Cerebellar cortex (tissue), 1 donor: ENCODE measurements around the gene PALD1.

Source experiments
- DNase-seq: peaks from one replicate; pipeline ENCODE4 v3.0.0-alpha.2; 2015; ENCODE audit warnings: low spot score

The PALD1 gene

DNA sequence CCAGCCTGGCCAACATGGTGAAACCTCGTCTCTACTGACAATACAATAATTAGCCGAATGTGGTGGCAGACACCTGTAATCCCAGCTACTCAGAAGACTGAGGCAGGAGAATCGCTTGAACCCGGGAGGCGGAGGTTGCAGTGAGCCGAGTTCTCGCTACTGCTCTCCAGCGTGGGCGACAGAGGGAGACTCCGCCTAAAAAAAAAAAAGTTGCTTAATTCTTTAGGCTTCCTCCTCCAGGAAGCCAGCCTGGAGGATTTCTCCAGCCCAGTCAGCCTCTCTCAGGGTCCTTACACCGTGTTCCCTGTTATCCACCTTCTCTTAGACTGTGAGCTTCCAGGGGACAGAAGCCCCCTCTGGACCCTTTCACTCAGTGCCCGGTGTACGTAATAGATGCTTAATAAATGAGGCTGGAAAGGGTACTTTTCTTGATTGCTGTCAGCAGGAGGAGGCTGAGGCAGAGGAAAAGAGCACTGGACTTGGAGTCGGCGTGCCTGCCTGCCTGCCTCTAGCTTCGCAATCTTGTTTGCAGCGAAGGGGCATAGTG lies 20.7 kb upstream of the PALD1 start:
- DNase-seq, result no peak

DNA sequence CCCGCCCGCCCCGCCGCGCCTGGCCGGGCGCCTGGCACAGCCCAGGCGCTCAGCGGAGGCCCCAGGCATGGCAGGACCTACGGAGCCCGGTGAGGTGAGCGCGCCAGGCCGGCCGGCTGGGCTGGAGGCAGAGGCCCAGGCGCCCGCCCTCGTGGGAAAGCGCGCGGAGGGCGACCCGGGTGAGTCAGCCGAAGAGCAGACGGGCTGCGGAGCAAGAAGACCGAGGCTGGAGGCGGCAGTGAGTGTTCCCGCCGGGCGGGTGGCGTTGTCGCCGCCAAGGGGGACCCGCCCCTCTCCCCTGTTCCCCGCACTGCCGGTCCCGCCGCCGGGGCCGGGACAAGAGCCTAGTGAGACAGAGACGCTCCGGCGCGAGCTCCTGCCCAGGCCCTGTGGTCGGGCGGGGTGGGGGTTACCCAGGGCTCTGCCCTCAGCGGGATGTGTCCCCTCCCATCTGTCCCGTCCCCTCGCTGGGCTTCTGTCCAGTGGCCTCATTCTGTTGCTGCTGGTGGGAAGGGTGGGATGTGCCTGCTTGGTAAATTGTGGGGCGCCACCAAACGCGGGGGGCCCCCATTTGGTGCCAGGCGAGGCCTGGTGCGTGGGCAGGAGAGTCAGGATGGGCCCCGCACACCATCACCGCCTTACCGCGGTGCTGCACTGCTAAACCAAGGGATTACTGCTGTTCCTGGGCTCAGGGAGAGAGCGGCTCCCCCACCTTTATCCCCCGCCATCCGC lies 20.1 kb upstream of the PALD1 start:
- no peak for DNase-seq

DNA sequence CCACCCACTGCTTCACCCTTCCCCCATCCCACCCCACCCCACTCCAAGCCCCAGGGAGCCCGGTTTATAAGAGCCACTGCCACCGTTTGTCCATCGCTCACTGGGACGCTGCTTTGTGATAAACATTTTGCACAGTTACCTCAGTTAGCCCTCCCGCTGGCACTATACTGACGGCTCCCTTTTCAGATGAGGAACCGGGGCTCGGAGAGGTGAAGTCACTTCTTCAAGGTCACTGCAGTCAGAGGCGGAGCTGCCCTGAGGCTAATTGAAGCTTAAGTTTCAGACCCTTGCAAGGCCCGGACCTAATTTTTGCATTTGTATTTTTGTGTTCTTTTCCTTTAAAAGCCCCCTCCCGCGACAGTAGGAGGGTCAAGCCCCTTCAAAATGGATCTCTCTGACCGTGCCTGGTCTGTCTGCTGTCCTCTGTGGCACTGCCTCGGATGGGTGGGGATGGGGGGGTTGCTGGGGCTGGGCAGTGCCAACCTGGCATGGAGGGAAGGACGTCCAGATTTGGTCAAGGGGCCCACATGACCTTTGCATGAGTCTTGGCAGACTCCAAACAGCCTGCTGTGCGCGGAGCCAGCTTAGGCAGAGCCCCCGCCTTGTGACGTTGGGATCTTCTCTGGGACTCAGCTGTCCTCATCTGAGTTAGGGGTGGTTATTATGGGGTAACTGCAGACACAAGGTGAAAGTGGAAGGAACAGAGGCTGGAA lies 19.4 kb upstream of the PALD1 start:
- no peak for DNase-seq

DNA sequence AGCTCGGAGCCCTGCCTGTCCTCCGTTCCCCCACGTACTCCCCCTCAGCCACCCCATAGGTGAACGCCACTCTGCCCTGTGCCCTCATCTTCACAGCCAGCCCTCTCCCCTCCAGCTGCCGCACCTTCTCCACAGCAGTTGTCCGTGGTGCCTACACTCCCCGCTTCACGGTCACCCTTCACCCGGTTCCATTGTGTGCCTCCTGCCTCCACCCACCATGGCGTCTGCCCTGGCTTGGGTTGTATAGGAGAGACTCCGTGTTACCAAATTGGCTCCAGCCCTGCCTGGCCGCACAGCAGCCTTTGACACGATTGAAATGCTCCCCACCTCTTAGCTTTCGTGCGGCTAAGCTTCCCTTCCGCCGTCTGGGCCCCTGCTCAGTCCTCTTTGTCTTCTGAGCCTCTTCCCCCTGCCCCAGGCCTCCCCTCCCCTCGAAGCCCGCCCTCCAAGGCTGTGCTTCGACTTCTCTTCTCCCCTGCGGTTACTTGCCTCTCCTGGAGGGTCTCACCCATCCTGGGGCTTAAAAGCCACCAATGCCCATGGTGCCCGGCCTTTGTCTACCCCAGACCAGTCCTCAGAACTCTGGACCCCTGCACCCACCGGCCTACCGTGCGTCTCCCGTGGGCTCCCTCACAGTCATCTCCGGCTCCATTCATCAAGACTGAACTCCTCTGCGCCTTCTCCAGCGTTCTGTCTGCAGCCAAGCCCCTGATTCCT lies 18.6 kb upstream of the PALD1 start:
- DNase-seq, result no peak

DNA sequence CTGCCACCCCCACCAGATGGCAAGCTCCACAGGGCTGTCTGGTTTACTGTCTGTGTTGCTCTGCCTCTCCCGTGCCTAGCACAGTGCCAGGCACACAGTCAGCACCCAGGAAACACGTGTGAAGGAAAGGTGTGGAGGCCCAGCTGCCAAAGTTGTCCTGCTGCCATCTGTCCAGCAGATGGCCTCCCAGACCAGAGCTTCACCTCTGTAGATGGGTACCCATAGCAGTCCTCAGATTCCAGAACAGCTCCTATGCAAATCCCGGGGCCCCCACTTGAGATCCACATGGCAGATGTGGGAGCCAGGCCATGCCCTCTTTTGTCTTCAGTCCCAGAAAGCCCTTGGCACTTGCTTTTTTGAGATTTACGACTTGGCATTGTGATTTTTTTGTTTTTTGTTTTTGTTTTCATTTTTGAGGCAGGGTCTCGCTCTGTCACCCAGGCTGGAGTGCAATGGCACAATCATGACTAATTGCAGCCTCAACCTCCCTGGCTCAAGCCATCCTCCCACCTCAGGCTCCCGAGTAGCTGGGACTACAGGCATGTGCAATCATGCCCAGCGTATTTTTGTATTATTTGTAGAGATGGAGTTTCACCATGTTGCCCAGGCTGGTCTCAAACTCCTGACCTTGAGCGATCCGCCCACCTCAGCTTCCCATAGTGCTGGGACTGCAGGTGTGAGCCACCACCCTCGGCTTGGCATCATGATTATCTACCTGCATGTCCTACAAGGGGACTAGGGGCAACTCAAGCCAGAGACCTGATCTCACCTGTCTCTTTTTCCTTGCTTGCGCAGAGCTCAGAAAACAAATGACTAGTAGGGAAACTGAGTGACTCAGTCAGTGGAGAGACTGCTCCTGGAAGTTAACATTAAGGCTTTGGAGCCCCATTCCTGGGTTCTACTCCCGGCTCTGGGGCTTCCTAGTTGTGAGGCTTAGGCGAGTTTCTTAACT lies 16.9 kb upstream of the PALD1 start:
- DNase-seq, result peak; percentile 81

DNA sequence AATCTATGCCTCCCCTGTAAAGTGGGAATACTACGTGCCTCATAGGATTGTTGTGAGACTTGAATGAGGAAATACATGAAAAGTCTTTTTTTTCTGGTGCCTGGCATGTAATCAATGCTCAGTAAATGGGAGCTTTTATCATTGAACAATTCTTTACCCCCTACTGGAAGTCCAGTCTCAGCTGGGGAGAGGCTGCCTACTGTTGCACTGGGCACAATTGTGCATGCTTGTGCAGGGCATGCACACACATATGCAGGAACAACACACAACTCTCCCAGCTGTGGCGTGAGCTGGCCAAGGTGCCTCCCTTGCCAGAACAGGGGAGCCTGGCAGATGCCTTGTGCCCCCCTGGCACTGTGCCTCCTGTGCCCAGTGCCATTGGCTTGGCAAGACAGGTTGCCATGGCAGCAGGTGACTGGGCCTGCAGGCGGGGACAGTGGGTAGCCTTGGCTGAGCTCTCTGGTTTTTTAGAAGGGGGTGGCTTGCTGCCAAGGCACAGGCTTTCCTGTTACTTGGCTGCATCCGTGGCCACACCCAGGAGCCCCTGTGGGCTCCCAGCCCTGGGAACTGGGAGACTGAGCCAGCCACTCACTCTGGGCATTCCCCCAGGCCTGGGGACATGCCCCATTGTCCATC lies 16.1 kb upstream of the PALD1 start:
- DNase-seq, result peak; percentile 95

DNA sequence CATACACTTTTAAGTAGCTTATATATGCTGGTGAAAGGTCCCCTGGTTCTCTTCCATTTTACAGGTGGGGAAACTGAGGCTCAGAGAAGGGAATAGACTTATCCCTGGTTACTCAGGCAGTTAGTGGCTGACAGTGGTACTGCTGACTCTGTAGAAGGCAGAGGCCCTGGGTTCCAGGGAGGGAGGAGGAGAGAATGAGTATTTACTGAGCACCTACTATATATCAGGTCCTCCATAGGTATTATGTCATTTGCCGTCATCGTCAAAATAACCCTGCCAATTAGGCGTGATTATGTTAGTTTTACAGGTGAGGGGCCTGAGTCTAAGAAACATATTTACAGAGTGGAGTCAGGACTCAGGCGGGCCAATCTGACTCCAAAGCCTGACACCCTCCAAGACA lies 13.3 kb upstream of the PALD1 start:
- DNase-seq, result no peak

DNA sequence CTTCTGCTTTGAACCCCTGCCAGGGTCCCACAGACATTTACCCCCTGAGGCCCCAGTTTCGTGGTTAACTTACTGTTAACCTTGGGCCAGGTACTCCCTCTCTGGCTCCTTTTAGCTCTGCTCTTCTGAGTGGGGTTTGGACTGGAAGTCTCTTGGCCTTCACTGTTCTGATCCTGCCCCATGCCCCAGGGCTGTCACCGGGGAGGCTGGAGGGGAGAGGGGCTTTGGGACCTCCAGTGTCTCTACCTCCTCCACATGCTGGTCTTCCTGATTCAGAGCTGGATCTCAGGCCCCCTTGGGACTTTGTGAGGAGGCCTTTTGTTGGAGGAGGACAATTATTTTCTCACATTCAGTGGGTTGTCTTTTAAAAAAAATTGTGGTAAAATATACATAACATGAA lies 12.7 kb upstream of the PALD1 start:
- DNase-seq, result no peak

DNA sequence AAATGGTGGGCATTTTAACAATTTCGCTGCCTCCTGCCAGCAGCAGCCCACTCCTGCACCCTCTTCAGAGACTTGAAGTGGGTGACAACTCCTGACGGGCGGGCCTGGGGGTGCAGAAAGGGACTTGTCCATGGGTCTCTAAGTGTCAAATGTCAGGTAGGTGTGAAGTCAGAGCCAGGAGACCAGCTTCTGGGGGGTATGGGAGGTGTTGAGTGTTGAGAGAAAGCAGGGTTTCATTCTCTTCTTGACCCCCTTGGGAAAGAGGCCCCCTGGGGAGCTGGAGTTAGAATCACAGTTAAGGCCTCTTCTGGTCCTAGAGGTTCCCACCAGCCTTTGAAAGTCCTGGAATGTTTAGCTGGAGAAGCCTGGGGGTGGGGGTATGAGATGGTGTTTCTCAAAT lies 11.6 kb upstream of the PALD1 start:
- no peak for DNase-seq

DNA sequence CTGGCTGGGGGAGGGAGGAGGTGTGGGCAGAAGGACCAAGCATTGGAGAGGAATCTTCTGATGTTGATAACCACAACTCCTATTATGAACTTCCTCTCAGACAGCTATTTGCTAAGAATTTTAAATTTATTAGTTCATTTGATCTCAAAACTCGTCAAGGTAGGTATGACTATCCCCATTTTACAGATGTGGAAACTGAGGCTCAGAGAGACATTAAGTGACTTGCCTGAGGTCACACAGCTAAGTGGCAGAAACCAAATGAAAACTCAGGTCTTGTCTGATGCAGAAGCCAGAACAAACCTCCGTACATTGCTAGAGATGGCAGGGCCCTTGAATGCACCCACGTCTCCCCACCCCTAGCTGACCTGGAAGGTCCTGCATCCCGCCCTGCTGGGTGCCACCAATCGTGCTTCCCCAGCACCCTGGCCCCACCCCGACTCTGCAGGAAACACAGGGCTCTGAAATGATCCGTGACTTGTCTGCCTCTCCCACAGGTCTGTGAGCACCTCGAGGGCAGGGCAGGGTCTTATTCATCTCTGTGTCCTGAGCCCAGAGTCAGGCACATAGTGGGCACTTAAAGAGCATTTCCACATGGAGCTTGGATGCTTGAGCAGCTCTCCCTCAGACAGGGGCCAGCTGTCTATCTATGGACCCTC lies 5.6 kb upstream of the PALD1 start:
- no peak for DNase-seq

DNA sequence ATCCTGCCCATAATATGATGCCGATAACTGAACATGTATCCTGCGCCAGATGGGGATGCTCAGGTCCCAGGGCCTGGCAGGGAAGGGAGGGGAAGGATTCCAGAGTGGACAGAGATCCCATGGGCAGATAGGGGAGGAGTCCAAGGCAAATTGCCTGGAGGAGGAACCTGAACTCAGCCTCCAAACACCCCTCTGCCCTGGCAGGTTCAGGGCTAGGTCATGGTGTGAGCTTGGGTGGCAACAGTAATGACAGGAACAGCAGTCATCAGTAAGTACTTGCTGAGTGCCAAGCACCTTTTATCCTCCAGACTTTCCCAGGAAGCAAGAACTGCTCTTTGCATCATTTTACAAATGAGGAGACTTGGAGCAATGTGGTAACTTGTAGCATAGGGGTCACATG lies 3.8 kb upstream of the PALD1 start:
- no peak for DNase-seq

DNA sequence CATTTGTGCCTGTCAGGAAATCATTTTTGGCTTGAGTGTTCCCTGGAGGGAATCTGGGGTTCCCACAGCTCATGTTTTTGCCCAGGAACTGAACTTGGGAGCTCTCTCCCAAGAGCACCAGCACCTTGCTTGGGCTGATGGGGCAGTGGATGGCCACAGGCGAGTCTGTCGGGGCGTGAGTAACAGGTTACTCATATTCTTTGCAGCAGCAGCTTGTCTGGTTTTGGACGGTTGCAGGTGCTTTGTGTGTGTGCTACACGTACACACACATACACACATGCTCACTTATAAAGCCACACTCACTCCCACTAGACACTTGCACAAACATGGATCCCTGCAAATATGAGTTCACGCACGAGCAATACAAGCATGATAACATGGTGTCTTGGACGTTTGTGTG lies 2.9 kb upstream of the PALD1 start:
- DNase-seq, result no peak

DNA sequence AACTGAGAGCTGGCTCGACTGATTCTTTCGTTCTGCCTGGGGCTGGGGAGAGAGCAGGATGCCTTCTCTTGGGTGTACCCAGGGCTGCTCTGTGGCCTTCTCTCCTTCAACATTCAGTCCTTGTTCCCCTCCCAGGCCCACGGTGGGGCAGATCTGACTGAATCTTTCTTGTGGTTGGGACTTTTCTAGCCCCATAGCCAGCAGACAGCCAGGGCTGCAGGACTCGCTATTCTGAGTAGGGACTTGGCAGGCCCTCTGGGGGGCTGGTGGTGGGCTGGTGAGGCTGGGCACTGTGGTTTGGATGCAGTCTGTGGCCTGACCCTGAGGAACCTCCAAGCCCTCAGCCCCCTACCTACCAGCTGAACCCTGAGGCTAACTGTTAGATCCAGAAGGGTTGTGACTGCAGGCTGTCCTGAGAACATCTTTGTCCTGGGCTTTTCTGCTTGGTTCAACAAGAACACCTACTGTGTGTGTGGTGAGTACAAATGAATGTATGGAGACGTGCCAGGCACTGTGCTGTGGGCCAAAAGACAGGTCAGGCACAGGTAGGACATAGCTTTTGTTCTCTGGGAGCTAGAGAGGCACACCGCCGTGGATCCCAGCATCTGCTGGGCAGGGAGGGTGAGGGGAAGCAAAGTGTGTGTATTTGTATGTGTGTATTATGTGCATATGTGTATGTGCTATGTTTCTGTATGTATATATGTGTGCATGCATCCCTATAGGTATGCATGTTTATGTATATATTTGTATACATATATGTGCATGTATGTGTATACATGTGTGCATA lies 2.1 kb upstream of the PALD1 start:
- DNase-seq, result no peak

DNA sequence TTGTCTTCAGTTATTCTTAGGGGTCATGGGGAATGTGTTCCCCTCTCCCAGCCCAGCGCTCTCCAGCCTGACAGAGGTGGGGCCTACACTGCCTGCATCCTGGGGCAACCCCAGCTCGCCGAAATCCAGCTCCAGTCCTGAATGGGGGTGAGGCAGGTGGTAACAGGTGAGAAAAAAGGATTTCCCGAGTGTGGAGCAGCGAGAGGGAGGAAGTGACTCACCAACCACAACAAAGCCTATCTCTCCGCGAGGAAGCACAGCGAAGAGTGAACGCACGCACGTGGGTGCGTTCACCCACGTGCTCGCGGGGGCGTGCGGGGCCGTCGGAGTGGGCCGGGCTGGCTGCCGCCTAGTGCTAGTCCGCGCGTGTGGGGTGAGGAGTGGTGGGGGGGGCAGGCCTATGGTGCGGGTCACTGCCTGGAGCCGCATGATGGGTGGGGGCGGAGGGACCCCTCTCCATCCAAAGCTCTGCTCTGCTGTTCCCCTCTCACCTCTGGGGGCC lies 855 bp upstream of the PALD1 start:
- no peak for DNase-seq

DNA sequence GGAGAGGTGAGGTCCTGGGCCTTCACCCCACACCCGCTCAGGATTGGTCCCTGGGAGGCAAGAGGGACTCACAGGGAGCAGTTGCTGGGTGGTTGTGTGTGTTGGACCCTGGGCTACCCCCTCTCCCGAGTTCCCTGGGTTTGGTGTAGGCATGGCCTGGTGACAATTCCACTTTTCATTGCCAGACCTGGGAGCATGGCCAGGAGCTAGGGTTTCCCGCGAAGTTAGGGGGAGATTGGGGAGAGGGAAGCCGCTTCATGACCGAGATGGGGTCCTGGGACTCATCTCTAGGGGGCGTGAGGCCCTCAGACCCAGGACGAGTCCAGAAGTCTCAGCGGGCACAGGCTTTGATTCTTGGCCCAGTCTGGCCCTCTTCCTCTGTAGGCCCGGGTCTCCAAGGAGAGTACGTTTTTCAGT lies 606 bp downstream of the PALD1 start:
- no peak for DNase-seq

DNA sequence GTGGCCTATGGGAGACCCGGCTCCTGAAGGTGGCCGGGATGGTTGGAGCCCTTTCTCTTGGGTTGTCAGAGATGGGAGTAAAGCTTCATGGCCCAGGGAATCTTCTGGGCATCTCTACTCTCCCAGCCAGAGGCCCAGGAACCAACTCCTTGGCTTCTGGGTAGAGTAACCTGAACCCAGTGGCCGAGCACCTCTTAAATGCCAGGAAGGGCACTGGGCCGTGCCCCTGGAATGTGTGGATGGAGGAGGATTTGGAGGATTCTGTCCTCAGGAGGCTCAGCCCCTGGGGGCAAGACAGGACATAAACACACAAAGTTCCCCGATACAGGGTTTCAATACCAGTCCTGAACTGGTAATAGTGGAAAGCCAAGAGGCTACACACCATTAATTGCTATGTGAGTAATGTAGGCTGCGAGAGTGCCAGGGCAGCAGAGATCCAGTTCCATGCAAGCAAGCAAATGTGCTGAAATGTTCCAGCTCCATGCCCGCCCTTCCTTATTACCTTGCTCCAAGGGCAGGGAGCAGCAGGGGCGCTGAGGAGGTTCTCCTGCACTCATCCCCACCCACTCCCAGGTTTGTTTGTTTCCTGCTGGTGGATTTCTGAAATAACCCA lies 1.2 kb downstream of the PALD1 start:
- peak; percentile 59 for DNase-seq

DNA sequence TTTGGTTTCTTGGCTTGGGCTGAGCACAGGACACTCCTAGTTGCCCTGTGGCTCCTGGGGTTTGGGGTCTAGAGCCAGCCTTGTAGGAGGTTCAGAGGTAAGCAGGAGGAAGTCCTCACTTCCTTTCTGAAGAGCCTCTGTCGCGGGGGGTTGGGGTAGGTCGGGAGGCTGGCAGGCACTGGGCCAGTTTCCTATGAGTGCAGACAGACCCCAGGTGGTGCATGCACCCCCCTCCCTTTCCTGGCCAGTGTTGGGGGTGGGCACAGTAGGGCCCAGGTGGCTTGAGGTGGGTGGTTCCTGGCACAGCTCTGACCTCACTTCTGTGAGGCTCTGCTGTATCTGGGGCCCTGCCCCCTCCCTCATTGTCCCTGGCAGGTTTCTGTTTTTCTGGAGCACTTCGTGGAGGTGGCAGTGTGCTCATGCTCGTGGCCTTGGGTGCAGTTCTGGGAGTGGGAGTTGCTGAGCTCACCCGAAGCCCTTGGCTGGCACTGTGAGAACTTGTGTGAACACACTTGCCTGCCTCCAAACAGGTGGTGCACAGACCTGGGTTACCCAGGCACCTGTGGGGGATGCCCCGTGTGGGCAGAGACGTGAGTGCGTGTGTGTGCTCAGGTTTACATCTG lies 1.8 kb downstream of the PALD1 start:
- DNase-seq, result no peak

DNA sequence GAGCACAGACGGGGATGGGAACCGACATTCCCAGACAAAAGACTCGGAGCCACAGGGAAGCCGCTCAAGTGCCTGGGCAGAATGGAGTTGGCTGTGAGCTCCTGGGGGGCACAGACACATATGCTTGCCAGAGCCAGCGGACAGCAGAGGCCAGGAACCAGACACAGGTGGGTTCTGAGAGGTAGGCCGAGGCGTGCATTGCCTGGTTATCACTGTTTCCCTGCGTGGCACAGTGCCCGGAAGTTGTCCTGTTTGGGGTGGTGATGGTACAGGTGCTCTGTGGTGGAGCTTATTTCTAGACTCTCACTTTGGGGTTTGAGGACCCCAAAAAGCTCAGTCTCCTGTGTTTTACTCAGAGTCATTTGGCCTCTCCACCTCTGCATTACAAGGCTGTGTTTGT lies 2.5 kb downstream of the PALD1 start:
- DNase-seq, result peak; percentile 52
